Sigmoid colon (tissue), 4 donors: ENCODE data around the gene ALDH18A1.

Source experiments
- CTCF ChIP-seq, 4 experiments: fragments of 450-650 bp in 3 of 4; fragments of 200-600 bp in 1 of 4; IDR thresholded peaks; one replicate each; pipeline ENCODE4 v1.5.1; 2016 to 2019; ENCODE audit warnings: antibody characterized with exemption in 4 of 4, mild to moderate bottlenecking in 3 of 4, moderate library complexity in 2 of 4
- POLR2A ChIP-seq, 2 donors: fragments of 450-650 bp; IDR thresholded peaks; one replicate each; pipeline ENCODE4 v1.6.1; 2016; ENCODE audit warnings: antibody characterized with exemption in 2 of 2, mild to moderate bottlenecking in 2 of 2, moderate library complexity in 2 of 2
- POLR2AphosphoS5 ChIP-seq, 4 donors: sonication (generic); formaldehyde crosslinking; IDR thresholded peaks; one replicate each; pipeline ENCODE4 v1.6.1; 2017; ENCODE audit warnings: antibody characterized with exemption in 4 of 4

DNA sequence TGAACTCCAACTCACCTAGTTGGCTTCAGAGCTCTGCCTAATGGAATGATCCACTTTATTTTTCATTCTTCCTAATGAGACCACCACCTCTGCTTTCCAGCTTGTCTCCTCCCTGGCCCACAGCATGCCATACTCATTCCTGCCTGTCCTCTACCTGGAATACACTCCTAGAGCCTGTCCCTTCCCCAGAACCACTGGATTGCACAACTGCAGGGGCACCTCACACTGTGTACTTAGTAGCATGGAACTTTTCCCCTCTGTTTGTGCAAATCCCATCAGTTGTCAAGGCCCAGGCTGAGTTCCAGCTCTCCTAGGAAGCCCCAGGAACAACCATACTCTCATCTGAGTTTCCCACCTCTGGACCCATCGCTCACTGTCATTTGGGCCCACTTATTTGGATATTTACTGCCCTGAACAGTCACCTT, 15.6 kb downstream of the ALDH18A1 start:
- TF ChIP-seq CTCF (IDR thresholded peaks at IDR 0.05) (no peak), POLR2AphosphoS5 (IDR thresholded peaks at IDR 0.05) (no peak), POLR2A (IDR thresholded peaks at IDR 0.05) (no peak)
